ENCODE results near the gene OR52D1. TPM values are rescaled to one million over a fixed set of nuclear protein-coding genes. Genes with fewer than 3 reads are reported as not detected.

The OR52D1 gene
- total RNA-seq, 1 experiment from 2014 or later, result not detected

GRCh38 chr11:5524756-5525155 is 36.3 kb downstream of the OR52D1 start:
- Histone ChIP-seq H3K23me2 (ENCODE audit: insufficient read length, low read depth, low read length, poor library complexity, severe bottlenecking) (no peaks in the 10 kb centered on the region), H3K79me2 (ENCODE audit: insufficient read depth, low read length) (no peaks in the 10 kb centered on the region), H3K79me1 (ENCODE audit: insufficient read depth, low read depth, low read length, poor library complexity, severe bottlenecking) (no peaks in the 10 kb centered on the region), H3K9ac (ENCODE audit: extremely low read depth, insufficient read length, low read length) (no peak overlapping the region), H2AK5ac (ENCODE audit: insufficient read length, low read length) (no peak overlapping the region), H2BK12ac (ENCODE audit: insufficient read length, low read depth, low read length) (no peak overlapping the region), H3T11ph (ENCODE audit: low read length) (no peak overlapping the region), H4K8ac (replicated peaks; ENCODE audit: insufficient read length, low read depth, low read length) (no peak overlapping the region), H3K27ac (ENCODE audit: insufficient read length, low read depth, low read length) (no peak overlapping the region), H2BK15ac (ENCODE audit: low read depth, low read length) (no peak overlapping the region), H3K4me2 (ENCODE audit: insufficient read depth, insufficient read length, low read length) (no peak overlapping the region), H2BK5ac (ENCODE audit: insufficient read length, low read length) (no peak overlapping the region), H3K4me1 (ENCODE audit: insufficient read depth, low read length) (no peaks in the 10 kb centered on the region; the same call in 1 of the 2 replicates), H3K4ac (ENCODE audit: low read depth, low read length) (no peak overlapping the region), H2AFZ (ENCODE audit: low read length) (no peak overlapping the region), H2BK20ac (ENCODE audit: low read depth, low read length, poor library complexity, severe bottlenecking) (no peak overlapping the region), H3K56ac (ENCODE audit: insufficient read length, low read depth, low read length) (no peak overlapping the region), H4K20me1 (ENCODE audit: control insufficient read depth, insufficient read depth, insufficient read length) (no peaks in the 10 kb centered on the region), H3K9me3 (ENCODE audit: control insufficient read depth, low read depth, low read length) (no peaks in the 10 kb centered on the region), H3K27me3 (ENCODE audit: insufficient read depth, low read length) (no peaks in the 10 kb centered on the region), H3K23ac (ENCODE audit: insufficient read length, low read depth, low read length) (no peak overlapping the region), H3K18ac (ENCODE audit: insufficient read length, low read depth, low read length) (no peak overlapping the region), H4K5ac (ENCODE audit: insufficient read length, low read depth, low read length) (no peak overlapping the region), H2BK120ac (ENCODE audit: low read depth, low read length, poor library complexity, severe bottlenecking) (no peak overlapping the region), H3K14ac (ENCODE audit: insufficient read depth, low read length) (no peak overlapping the region), H4K91ac (ENCODE audit: insufficient read length, low read depth, low read length) (no peak overlapping the region)
- Mint-ChIP-seq H3K27me3 (ENCODE audit: low read depth) (peaks cover 32% of the 10 kb centered on the region), H3K4me1 (peaks cover 12 to 14% of the 10 kb centered on the region in 2 experiments), H3K27ac (0 out of 7 replicates have a peak overlapping the region, but pooled peaks of 1 of the 3 experiments have one; percentile 34), H3K4me3 (peak overlapping the region in 1 of 2 experiments; percentile 2; a peak in 1 of 5 replicates), H3K9me3 (no peaks in the 10 kb centered on the region), H3K36me3 (ENCODE audit: insufficient read depth in 1 of 3, low read depth in 3 of 3) (no peaks in the 10 kb centered on the region)
- no peak for DNase-seq
- no CpG with 5 or more reads among the region's 3 CpGs for WGBS (ENCODE audit: extremely low coverage, insufficient read length, low lambda C conversion rate)
- no peak for TF ChIP-seq CTCF (conservative IDR thresholded peaks at IDR 0.05)
